H1 (cell line): Measurements from ENCODE around the gene CAMK2D. TPM values are rescaled to one million over a fixed set of nuclear protein-coding genes. Genes with fewer than 3 reads are reported as not detected.

Experiments
- CTCF ChIA-PET: fragments of 300-600 bp; sonication (Branson Sonifier 250); formaldehyde crosslinking; loops from one replicate; lab custom pipeline; 2021; ENCODE audit not compliant: partially characterized antibody; lab: Charles Lee
- POLR2A ChIA-PET: fragments of 300-600 bp; sonication (Branson Sonifier 250); formaldehyde crosslinking; loops from one replicate; lab custom pipeline; 2021; ENCODE audit warnings: inconsistent platforms; ENCODE audit not compliant: partially characterized antibody; lab: Charles Lee
- DNase-seq, 2 experiments: peaks; one replicate each; pipeline versions ENCODE4 v3.0.0 to v3.0.0-alpha.2; 2010 to 2022; ENCODE audit warnings: low spot score in 2 of 2, low read depth in 1 of 2, mixed read lengths in 1 of 2
- FAIRE-seq: peaks from 2 replicates; lab custom pipeline; 2011; peaks lifted over from hg19 to GRCh38; lab: Jason Lieb, UNC
- H2AFZ ChIP-seq: 2 replicates; pipeline ENCODE4 v1.8.1; 2012; ENCODE audit warnings: low read length, inconsistent platforms
- H2AK5ac ChIP-seq: 2 replicates; pipeline ENCODE4 v1.6.1; 2013; ENCODE audit warnings: low read depth, low read length
- H2BK120ac ChIP-seq: replicated peaks from 2 replicates; pipeline ENCODE3; 2013; ENCODE audit warnings: low read depth, low read length, inconsistent platforms
- H2BK12ac ChIP-seq: 2 replicates; pipeline ENCODE4 v1.6.1; 2013; ENCODE audit warnings: low read depth, low read length
- H2BK15ac ChIP-seq: 2 replicates; pipeline ENCODE4 v1.6.1; 2013; ENCODE audit warnings: low read length
- H2BK20ac ChIP-seq: 2 replicates; pipeline ENCODE4 v1.6.1; 2013; ENCODE audit warnings: low read length
- H2BK5ac ChIP-seq: 2 replicates; pipeline ENCODE4 v1.6.1; 2013; ENCODE audit warnings: low read depth, low read length
- H3K14ac ChIP-seq: 2 replicates; pipeline ENCODE4 v1.6.1; 2013; ENCODE audit warnings: inconsistent platforms; ENCODE audit not compliant: insufficient read length
- H3K18ac ChIP-seq: 2 replicates; pipeline ENCODE4 v1.6.1; 2013; ENCODE audit warnings: low read length; ENCODE audit errors: extremely low read depth
- H3K23ac ChIP-seq: 2 replicates; pipeline ENCODE4 v1.6.1; 2013; ENCODE audit warnings: inconsistent platforms; ENCODE audit not compliant: insufficient read length
- H3K23me2 ChIP-seq: 2 replicates; pipeline ENCODE4 v1.6.1; 2013; ENCODE audit warnings: low read depth, low read length
- H3K27ac ChIP-seq: 2 replicates; pipeline ENCODE4 v1.6.1; 2011; ENCODE audit warnings: low read depth, low read length, inconsistent platforms
- H3K27me3 ChIP-seq, 4 experiments: replicated peaks in 1 of 4; 1 replicate in 1 of 4; 2 replicates in 3 of 4; pipeline versions ENCODE4 v1.6.1 to v1.8.1; 2011 to 2013; ENCODE audit warnings: low read length in 3 of 4, mild to moderate bottlenecking in 3 of 4, inconsistent platforms in 2 of 4, mixed read lengths in 2 of 4, moderate library complexity in 1 of 4; ENCODE audit not compliant: control insufficient read depth in 3 of 4, insufficient read depth in 3 of 4; ENCODE audit errors: extremely low read depth in 1 of 4
- H3K36me3 ChIP-seq, 4 experiments: 2 replicates each; pipeline versions ENCODE4 v1.6.1 to v1.8.1; 2011 to 2013; ENCODE audit warnings: mild to moderate bottlenecking in 4 of 4, low read length in 3 of 4, moderate library complexity in 2 of 4, control low read depth in 1 of 4, inconsistent platforms in 1 of 4; ENCODE audit not compliant: insufficient read depth in 4 of 4, control insufficient read depth in 2 of 4
- H3K4ac ChIP-seq: replicated peaks from 2 replicates; pipeline ENCODE3; 2013; ENCODE audit warnings: low read length, low read depth, mixed read lengths, inconsistent platforms; ENCODE audit not compliant: insufficient read length
- H3K4me1 ChIP-seq, 4 experiments: replicated peaks in 1 of 4; 1 replicate in 1 of 4; 2 replicates in 3 of 4; pipeline versions ENCODE4 v1.6.1 to v1.8.1; 2011 to 2013; ENCODE audit warnings: low read length in 3 of 4, inconsistent platforms in 2 of 4, mixed read lengths in 1 of 4; ENCODE audit not compliant: insufficient read depth in 4 of 4, control insufficient read depth in 3 of 4
- H3K4me2 ChIP-seq, 2 experiments: 2 replicates each; pipeline versions ENCODE4 v1.6.1 to v1.8.1; 2011 to 2013; ENCODE audit warnings: low read depth in 2 of 2, low read length in 2 of 2, control low read depth in 1 of 2, inconsistent platforms in 1 of 2, mild to moderate bottlenecking in 1 of 2; ENCODE audit not compliant: insufficient read depth in 1 of 2
- H3K4me3 ChIP-seq, 4 experiments: fragments of 200-600, 300-600 bp in 1 of 4; sonication (generic), shearing (Covaris generic), sonication (Bioruptor Twin) in 1 of 4; 2 replicates each; pipeline versions ENCODE4 v1.5.1 to v1.8.1; 2011 to 2016; ENCODE audit warnings: low read length in 4 of 4, low read depth in 3 of 4, control low read depth in 2 of 4, inconsistent platforms in 2 of 4, mild to moderate bottlenecking in 2 of 4, mixed read lengths in 1 of 4, moderate library complexity in 1 of 4; ENCODE audit not compliant: insufficient read depth in 2 of 4; ENCODE audit errors: extremely low read depth in 1 of 4
- H3K56ac ChIP-seq: replicated peaks from 2 replicates; pipeline ENCODE3; 2013; ENCODE audit warnings: low read depth, mild to moderate bottlenecking, mixed read lengths, low read length, inconsistent platforms; ENCODE audit not compliant: insufficient read length
- H3K79me1 ChIP-seq: 2 replicates; pipeline ENCODE4 v1.6.1; 2013; ENCODE audit warnings: low read depth, low read length, control low read depth
- H3K79me2 ChIP-seq, 2 experiments: 2 replicates each; pipeline versions ENCODE4 v1.6.1 to v1.8.1; 2012 to 2013; ENCODE audit warnings: low read length in 2 of 2, mild to moderate bottlenecking in 2 of 2, inconsistent platforms in 1 of 2; ENCODE audit not compliant: insufficient read depth in 2 of 2, control insufficient read depth in 1 of 2
- H3K9ac ChIP-seq, 4 experiments: replicated peaks in 1 of 4; 1 replicate in 1 of 4; 2 replicates in 3 of 4; pipeline versions ENCODE4 v1.6.1 to v1.8.1; 2011 to 2013; ENCODE audit warnings: low read depth in 3 of 4, low read length in 3 of 4, control low read depth in 2 of 4, mild to moderate bottlenecking in 2 of 4, moderate library complexity in 2 of 4, inconsistent platforms in 1 of 4; ENCODE audit errors: extremely low read depth in 1 of 4
- H3K9me3 ChIP-seq, 2 experiments: 2 replicates each; pipeline versions ENCODE4 v1.6.1 to v1.8.1; 2012 to 2013; ENCODE audit warnings: mild to moderate bottlenecking in 2 of 2, moderate library complexity in 2 of 2, control low read depth in 1 of 2, inconsistent platforms in 1 of 2, low read depth in 1 of 2, low read length in 1 of 2, mixed read lengths in 1 of 2; ENCODE audit not compliant: insufficient read depth in 2 of 2
- H4K20me1 ChIP-seq, 2 experiments: replicated peaks in 1 of 2; 2 replicates each; pipeline versions ENCODE3 to v1.8.1; 2011 to 2013; ENCODE audit warnings: inconsistent platforms in 2 of 2, low read length in 2 of 2, mild to moderate bottlenecking in 1 of 2; ENCODE audit not compliant: insufficient read depth in 2 of 2, control insufficient read depth in 1 of 2
- H4K5ac ChIP-seq: 2 replicates; pipeline ENCODE4 v1.6.1; 2013; ENCODE audit warnings: low read length, low read depth, mixed read lengths, inconsistent platforms; ENCODE audit not compliant: insufficient read length
- H4K8ac ChIP-seq: 2 replicates; pipeline ENCODE4 v1.8.0; 2013; ENCODE audit warnings: mild to moderate bottlenecking, moderate library complexity, low read length, inconsistent platforms; ENCODE audit not compliant: insufficient read depth; ENCODE audit errors: extremely low read depth
- H4K91ac ChIP-seq: replicated peaks from 2 replicates; pipeline ENCODE3; 2013; ENCODE audit warnings: low read length, mixed read lengths, inconsistent platforms; ENCODE audit not compliant: insufficient read length
- RAD21 ChIP-seq, 2 experiments: IDR thresholded peaks in 1 of 2; conservative IDR thresholded peaks in 1 of 2; 2 replicates each; pipeline ENCODE4 v1.6.1; 2011; ENCODE audit warnings: low read depth in 2 of 2, low read length in 2 of 2, improper control_type of control experiment in 1 of 2, inconsistent platforms in 1 of 2, mild to moderate bottlenecking in 1 of 2, moderate library complexity in 1 of 2
- SP2 ChIP-seq: IDR thresholded peaks from 2 replicates; pipeline ENCODE4 v1.6.1; 2012; ENCODE audit warnings: mild to moderate bottlenecking, low read length, inconsistent platforms
- WGBS, 2 experiments: shearing (Covaris generic) in 1 of 2; methylation state at CpG; one replicate each; pipeline versions ENCODE4 v1.1.6 to v1.1.7; 2013 to 2015; ENCODE audit warnings: low lambda C conversion rate in 2 of 2, mixed read lengths in 2 of 2, inconsistent platforms in 1 of 2, low coverage in 1 of 2, missing lambda C conversion rate in 1 of 2; ENCODE audit not compliant: insufficient replicate concordance in 2 of 2, insufficient coverage in 1 of 2, insufficient read length in 1 of 2; ENCODE audit errors: extremely low coverage in 1 of 2, missing lambda C conversion rate in 1 of 2; 5-methylcytosine and 5-hydroxymethylcytosine counted together
- polyA plus RNA-seq, 7 experiments: library from polyadenylated mRNA; depleted of rRNA in 3 of 7; stranded (reverse) in 5 of 7; unstranded in 2 of 7; fragments of >200 nt in 5 of 7; fragments of 200-250 nt in 2 of 7; gene quantifications; 1 replicate in 5 of 7; 2 replicates in 1 of 7; 4 replicates in 1 of 7; pipeline versions ENCODE4 v1.2.1 to v1.2.3, GENCODE V29; 2011 to 2013; ENCODE audit warnings: missing spikeins in 2 of 7, mixed read lengths in 2 of 7
- total RNA-seq: library from RNA; stranded (reverse); fragmentation: NEBNext Ultra II Directional; extraction: Animal tissue kit (Norgen Biotek cat#: 25700); gene quantifications from 2 replicates; pipeline ENCODE4 v1.2.1, GENCODE V29; 2021

The CAMK2D gene
- total and polyA plus RNA-seq, 2 of the 8 experiments (the other 6 are each of a cell fraction or from before 2014, with no cell fraction given), result 3.2 to 7.0 TPM

GRCh38 chr4:113673450-113673849 is 88.1 kb downstream of the CAMK2D start:
- no peak overlapping the region for H3K23ac ChIP-seq
- no peaks in the 10 kb centered on the region for H3K9me3 ChIP-seq
- CTCF ChIA-PET, result interaction anchor here (0.8 to 2.2 kb wide), 7 partner anchors 16 to 302 kb away, joined by 3 to 11 read pairs (median 3); no protein-coding TSS in a partner anchor
- no peak overlapping the region for H3K4me3 ChIP-seq
- peak in 1 of 2 experiments; percentile 3 for DNase-seq
- POLR2A ChIA-PET, result no interaction called here
- no peaks in the 10 kb centered on the region for H3K36me3 ChIP-seq
- no peak overlapping the region; the same call in 1 of the 2 replicates for H2BK15ac ChIP-seq
- no peaks in the 10 kb centered on the region for H3K4me1 ChIP-seq
- no peak overlapping the region for H3K4me2 ChIP-seq
- H4K20me1 ChIP-seq, result no peaks in the 10 kb centered on the region
- H3K18ac ChIP-seq, result no peak overlapping the region
- H3K14ac ChIP-seq, result no peak overlapping the region
- no peak overlapping the region for H3K9ac ChIP-seq
- H3K23me2 ChIP-seq, result no peaks in the 10 kb centered on the region
- no peak overlapping the region for H3K27ac ChIP-seq
- H3K27me3 ChIP-seq, result no peaks in the 10 kb centered on the region
- H4K5ac ChIP-seq, result no peak overlapping the region
- FAIRE-seq, result no peak
- no peak overlapping the region for H3K56ac ChIP-seq
- no peak overlapping the region for H2AK5ac ChIP-seq
- H3K79me1 ChIP-seq, result no peaks in the 10 kb centered on the region
- H2AFZ ChIP-seq, result no peak overlapping the region
- no peak overlapping the region for H4K91ac ChIP-seq
- no peak overlapping the region for H2BK12ac ChIP-seq
- 86% methylated on average over 2 of the region's 2 CpGs; no CpG with 5 or more reads in 1 of the 2 experiments for WGBS, 2 experiments
- no peaks in the 10 kb centered on the region for H3K79me2 ChIP-seq
- no peak overlapping the region for H3K4ac ChIP-seq
- no peak overlapping the region for H2BK20ac ChIP-seq
- H2BK5ac ChIP-seq, result no peak overlapping the region
- H2BK120ac ChIP-seq, result no peak overlapping the region
- no peak overlapping the region for H4K8ac ChIP-seq
- TF ChIP-seq RAD21 (IDR thresholded peaks at IDR 0.05 in 1 of 2, conservative IDR thresholded peaks at IDR 0.05 in 1 of 2; ENCODE audit: low read depth in 2 of 2, low read length in 2 of 2), result 0 out of 4 replicates have a peak, but pooled peaks of 1 of the 2 experiments have one; percentile 21
- TF ChIP-seq SP2, result no peak
